Neural crest cell (in vitro differentiated cells): ENCODE measurements around the gene PTH. TPM values are rescaled to one million over a fixed set of nuclear protein-coding genes. Genes with fewer than 3 reads are reported as not detected.

Source experiments
- DNase-seq: peaks from one replicate; pipeline ENCODE4 v3.0.0; 2021; ENCODE audit warnings: low read depth, mixed read lengths, low spot score
- H3K27ac Mint-ChIP-seq: one replicate; pipeline ENCODE4 v1.8.0; 2021; ENCODE audit warnings: mild to moderate bottlenecking, mixed read lengths; ENCODE audit not compliant: unreplicated experiment
- H3K27me3 Mint-ChIP-seq: 2 replicates; pipeline ENCODE4 v1.8.0; 2021; ENCODE audit warnings: low read depth, mild to moderate bottlenecking, mixed read lengths
- H3K36me3 Mint-ChIP-seq: 2 replicates; pipeline ENCODE4 v1.8.0; 2021; ENCODE audit warnings: low read depth, mild to moderate bottlenecking, mixed read lengths
- H3K4me1 Mint-ChIP-seq: 2 replicates; pipeline ENCODE4 v1.8.0; 2021; ENCODE audit warnings: mixed read lengths
- H3K4me3 Mint-ChIP-seq: one replicate; pipeline ENCODE4 v1.8.0; 2021; ENCODE audit warnings: mild to moderate bottlenecking, mixed read lengths
- H3K9me3 Mint-ChIP-seq: 2 replicates; pipeline ENCODE4 v1.8.0; 2021; ENCODE audit warnings: mixed read lengths
- total RNA-seq: library from RNA; stranded (reverse); gene quantifications from 2 replicates; pipeline ENCODE4 v1.2.1, GENCODE V29; 2021
- TF ChIP-seq, protein P1 (sequence below): fragments of 200-600 bp; sonication (generic); conservative IDR thresholded peaks from 2 replicates; pipeline ENCODE4 v1.5.0; 2021; ENCODE audit warnings: antibody characterized with exemption, mild to moderate bottlenecking

Gene PTH
- total RNA-seq, 1 donor from 2014 or later: not detected

DNA sequence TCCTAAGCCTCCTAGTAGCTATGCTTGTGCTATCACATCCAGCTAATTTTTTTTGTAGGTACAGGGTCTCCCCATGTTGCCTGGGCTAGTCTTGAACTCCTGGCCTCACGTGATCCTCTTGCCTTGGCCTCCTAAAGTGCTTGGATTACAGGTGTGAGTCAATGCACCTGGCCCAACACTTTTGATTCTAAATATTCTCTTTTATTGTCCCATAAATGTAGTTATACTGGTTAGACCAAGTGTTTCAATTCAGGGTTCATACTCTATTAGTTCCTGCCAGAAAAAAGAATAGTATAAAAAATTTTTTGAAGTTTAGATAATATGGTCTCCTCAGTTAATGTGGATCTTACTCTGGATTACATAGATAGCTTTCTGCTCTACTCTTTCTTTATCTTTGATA, 6.7 kb upstream of the PTH start:
- no peak for DNase-seq
- no peak overlapping the region for H3K27ac Mint-ChIP-seq
- TF ChIP-seq, protein P1, sequence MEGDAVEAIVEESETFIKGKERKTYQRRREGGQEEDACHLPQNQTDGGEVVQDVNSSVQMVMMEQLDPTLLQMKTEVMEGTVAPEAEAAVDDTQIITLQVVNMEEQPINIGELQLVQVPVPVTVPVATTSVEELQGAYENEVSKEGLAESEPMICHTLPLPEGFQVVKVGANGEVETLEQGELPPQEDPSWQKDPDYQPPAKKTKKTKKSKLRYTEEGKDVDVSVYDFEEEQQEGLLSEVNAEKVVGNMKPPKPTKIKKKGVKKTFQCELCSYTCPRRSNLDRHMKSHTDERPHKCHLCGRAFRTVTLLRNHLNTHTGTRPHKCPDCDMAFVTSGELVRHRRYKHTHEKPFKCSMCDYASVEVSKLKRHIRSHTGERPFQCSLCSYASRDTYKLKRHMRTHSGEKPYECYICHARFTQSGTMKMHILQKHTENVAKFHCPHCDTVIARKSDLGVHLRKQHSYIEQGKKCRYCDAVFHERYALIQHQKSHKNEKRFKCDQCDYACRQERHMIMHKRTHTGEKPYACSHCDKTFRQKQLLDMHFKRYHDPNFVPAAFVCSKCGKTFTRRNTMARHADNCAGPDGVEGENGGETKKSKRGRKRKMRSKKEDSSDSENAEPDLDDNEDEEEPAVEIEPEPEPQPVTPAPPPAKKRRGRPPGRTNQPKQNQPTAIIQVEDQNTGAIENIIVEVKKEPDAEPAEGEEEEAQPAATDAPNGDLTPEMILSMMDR: no peak
- H3K36me3 Mint-ChIP-seq: no peaks in the 10 kb centered on the region
- peaks cover 3% of the 10 kb centered on the region for H3K9me3 Mint-ChIP-seq
- H3K27me3 Mint-ChIP-seq: no peaks in the 10 kb centered on the region
- H3K4me3 Mint-ChIP-seq: no peak overlapping the region
- H3K4me1 Mint-ChIP-seq: no peaks in the 10 kb centered on the region

DNA sequence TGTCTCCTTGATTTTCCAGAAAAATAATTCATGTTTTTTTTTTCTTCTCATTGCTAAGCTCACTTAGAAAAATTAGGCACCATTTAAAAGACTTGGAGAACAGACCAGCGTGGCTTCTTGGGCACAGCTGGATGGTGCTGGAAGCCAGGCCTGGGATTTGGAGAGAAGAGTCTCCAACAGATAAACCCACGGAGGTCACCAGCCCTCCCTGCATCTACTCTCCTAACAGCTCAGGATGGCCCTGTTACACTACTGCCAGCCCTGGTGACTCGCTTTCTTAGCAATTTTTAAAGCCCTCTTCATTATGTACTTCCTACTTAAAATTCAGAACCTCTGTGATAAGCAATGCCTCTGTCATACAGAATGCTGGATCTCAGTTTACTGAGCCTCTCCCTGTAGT, 1.7 kb downstream of the PTH start:
- peaks cover 4% of the 10 kb centered on the region for H3K4me1 Mint-ChIP-seq
- H3K27ac Mint-ChIP-seq: no peak overlapping the region
- TF ChIP-seq, protein P1: no peak
- H3K27me3 Mint-ChIP-seq: peaks cover 3% of the 10 kb centered on the region
- DNase-seq: no peak
- H3K36me3 Mint-ChIP-seq: no peaks in the 10 kb centered on the region
- no peak overlapping the region for H3K4me3 Mint-ChIP-seq
- H3K9me3 Mint-ChIP-seq: peaks cover 3% of the 10 kb centered on the region

DNA sequence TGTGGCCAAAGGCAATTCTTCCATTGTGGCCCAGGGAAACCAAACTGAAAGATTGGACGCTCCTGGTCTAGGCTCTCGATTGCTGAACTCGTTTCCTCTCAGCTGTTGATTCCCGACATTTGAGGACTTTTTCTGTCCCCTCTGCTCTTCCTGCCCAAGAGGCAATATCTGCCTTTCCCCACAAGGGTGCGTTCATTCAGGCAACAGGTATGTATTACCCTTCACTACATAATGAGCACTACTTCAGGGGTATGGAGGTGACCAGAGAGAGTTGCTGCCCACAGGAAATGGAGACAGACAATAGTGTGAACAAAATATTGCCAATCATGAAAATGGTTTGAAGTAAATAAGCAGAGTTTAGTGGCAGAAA, 8.2 kb downstream of the PTH start:
- Mint-ChIP-seq H3K4me3 (no peak overlapping the region), H3K27ac (no peak overlapping the region), H3K9me3 (peaks cover 6% of the 10 kb centered on the region), H3K4me1 (no peaks in the 10 kb centered on the region), H3K36me3 (peaks cover 2% of the 10 kb centered on the region), H3K27me3 (no peaks in the 10 kb centered on the region)
- TF ChIP-seq, protein P1: peak; percentile 6
- no peak for DNase-seq

DNA sequence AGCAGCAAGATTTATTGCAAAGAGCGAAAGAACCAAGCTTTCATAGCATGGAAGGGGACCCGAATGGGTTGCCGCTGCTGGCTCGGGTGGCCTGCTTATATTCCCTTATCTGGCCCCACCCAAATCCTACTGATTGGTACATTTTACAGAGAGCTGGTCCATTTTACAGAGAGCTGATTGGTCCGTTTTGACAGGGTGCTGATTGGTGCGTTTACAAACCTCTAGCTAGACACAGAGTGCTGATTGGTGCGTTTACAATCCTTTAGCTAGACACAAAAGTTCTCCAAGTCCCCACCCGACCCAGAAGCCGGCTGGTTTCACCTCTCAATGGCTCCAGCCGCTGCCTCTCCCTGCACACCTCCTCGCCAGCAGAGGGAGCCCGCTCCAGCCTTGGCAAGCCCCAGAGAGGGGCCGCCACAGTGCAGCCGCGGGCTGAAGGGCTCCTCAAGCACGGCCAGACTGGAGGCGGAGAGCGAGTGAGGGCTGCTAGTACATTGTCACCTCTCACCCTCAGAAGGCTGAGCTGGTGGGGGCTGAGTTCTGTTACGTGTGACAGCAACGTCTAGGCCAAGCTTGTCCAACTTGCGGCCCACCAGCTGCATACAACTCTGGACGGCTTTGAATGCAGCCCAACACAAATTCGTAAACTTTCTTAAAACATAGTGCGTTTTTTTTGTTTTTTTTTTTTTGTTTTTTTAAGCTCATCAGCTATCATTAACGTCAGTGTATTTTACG, 8.7 kb downstream of the PTH start:
- Mint-ChIP-seq H3K27ac (no peak overlapping the region), H3K4me1 (no peaks in the 10 kb centered on the region), H3K9me3 (peaks cover 9% of the 10 kb centered on the region), H3K4me3 (no peak overlapping the region), H3K36me3 (peaks cover 2% of the 10 kb centered on the region), H3K27me3 (peaks cover 3% of the 10 kb centered on the region)
- DNase-seq: peak; percentile 26
- TF ChIP-seq, protein P1: peak; percentile 63

DNA sequence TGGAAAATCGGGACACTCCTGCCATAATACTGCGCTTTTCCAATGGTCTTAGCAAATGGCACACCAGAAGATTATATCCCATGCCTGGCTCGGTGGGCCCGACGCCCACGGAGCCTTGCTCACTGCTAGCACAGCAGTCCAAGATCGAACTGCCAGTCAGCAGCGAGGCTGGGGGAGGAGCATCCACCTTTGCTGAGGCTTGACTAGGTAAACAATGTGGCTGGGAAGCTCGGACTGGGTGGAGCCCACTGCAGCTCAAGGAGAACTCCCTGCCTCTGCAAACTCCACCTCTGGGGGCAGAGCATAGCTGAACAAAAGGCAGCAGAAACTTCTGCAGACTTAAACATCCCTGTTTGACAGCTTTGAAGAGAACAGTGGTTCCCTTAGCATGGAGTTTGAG, 15.6 kb downstream of the PTH start:
- Mint-ChIP-seq H3K4me3 (no peak overlapping the region), H3K4me1 (no peaks in the 10 kb centered on the region), H3K27me3 (peaks cover 11% of the 10 kb centered on the region), H3K27ac (no peak overlapping the region), H3K9me3 (peaks cover 22% of the 10 kb centered on the region), H3K36me3 (peaks cover 2% of the 10 kb centered on the region)
- DNase-seq: no peak
- TF ChIP-seq, protein P1: no peak
